Activated T-cell treated with anti-CD3 and anti-CD28 coated beads, Interleukin-2, amount 50 U/mL, for 72 hours (primary cell): ENCODE results near the gene IGF2BP3. TPM values are rescaled to one million over a fixed set of nuclear protein-coding genes. Genes with fewer than 3 reads are reported as not detected.

Source experiments
- ATAC-seq, 2 donors: fragments of 150-1000 bp; cut with Tn5 transposase; replicated peaks in 1 of 2; 2 replicates each; pipeline ENCODE4 v1.10.0; 2021; ENCODE audit warnings: moderate library complexity in 2 of 2, mild to moderate bottlenecking in 1 of 2
- DNase-seq, 2 donors: peaks; one replicate each; pipeline ENCODE4 v3.0.0; 2021 to 2022; ENCODE audit warnings: mixed read lengths in 1 of 2
- H3K27ac Mint-ChIP-seq: one replicate; pipeline ENCODE4 v1.8.0; 2022; ENCODE audit warnings: mild to moderate bottlenecking, moderate library complexity, mixed read lengths
- H3K27me3 Mint-ChIP-seq: one replicate; pipeline ENCODE4 v1.8.0; 2022; ENCODE audit warnings: low read depth, mixed read lengths
- H3K36me3 Mint-ChIP-seq, 2 donors: one replicate each; pipeline ENCODE4 v1.8.0; 2022; ENCODE audit warnings: mixed read lengths in 2 of 2, mild to moderate bottlenecking in 1 of 2; ENCODE audit not compliant: insufficient read depth in 2 of 2
- H3K4me1 Mint-ChIP-seq: one replicate; pipeline ENCODE4 v1.8.0; 2022; ENCODE audit warnings: low read depth, mixed read lengths
- H3K4me3 Mint-ChIP-seq, 2 donors: one replicate each; pipeline ENCODE4 v1.8.0; 2022; ENCODE audit warnings: mild to moderate bottlenecking in 2 of 2, mixed read lengths in 2 of 2, moderate library complexity in 2 of 2
- H3K9me3 Mint-ChIP-seq, 2 donors: one replicate each; pipeline ENCODE4 v1.8.0; 2022; ENCODE audit warnings: mixed read lengths in 2 of 2
- total RNA-seq, 2 donors: library from RNA; stranded (reverse); gene quantifications; one replicate each; pipeline ENCODE4 v1.2.3, GENCODE V29; 2022

Gene IGF2BP3
- total RNA-seq, 2 donors from 2014 or later = 2.0 to 2.6 TPM

GRCh38 chr7:23378996-23379395, 91.3 kb downstream of the IGF2BP3 start:
- DNase-seq (no peak), ATAC-seq (no peak)
- H3K4me3 Mint-ChIP-seq = no peak overlapping the region
- no peaks in the 10 kb centered on the region for H3K9me3 Mint-ChIP-seq
- no peak overlapping the region for H3K27ac Mint-ChIP-seq
- H3K4me1 Mint-ChIP-seq = peaks cover 28% of the 10 kb centered on the region
- H3K36me3 Mint-ChIP-seq = peaks cover 0 to 1% of the 10 kb centered on the region in 2 donors
- H3K27me3 Mint-ChIP-seq = peaks cover 13% of the 10 kb centered on the region

DNA sequence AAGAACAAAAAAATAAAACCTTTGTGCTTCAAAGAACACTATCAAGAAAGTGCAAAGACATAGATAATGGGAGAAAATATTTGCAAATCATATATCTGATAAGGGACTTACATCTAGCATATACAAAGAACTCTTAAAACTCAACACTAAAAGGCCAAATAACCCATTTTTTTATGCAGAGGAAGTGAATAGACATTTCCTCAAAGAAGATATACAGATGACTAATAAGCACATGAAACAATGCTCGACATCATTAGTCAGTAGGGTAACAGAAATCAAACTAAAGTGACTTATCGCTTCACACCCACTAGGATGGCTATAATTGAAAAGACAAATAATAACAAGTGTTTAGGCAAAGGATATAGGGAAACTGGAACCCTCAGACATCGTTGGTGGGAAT, 93.2 kb downstream of the IGF2BP3 start:
- H3K4me3 Mint-ChIP-seq = peak overlapping the region; percentile 22 to 53
- H3K27me3 Mint-ChIP-seq = peaks cover 5% of the 10 kb centered on the region
- H3K9me3 Mint-ChIP-seq = no peaks in the 10 kb centered on the region
- peaks cover 47% of the 10 kb centered on the region for H3K4me1 Mint-ChIP-seq
- peaks cover 0 to 1% of the 10 kb centered on the region in 2 donors for H3K36me3 Mint-ChIP-seq
- ATAC-seq (peak; percentile 51 to 53), DNase-seq (no peak)
- H3K27ac Mint-ChIP-seq = peak overlapping the region; percentile 90

- peaks cover 73% of the 10 kb centered on the region for H3K4me1 Mint-ChIP-seq
- peaks cover 0 to 1% of the 10 kb centered on the region in 2 donors for H3K36me3 Mint-ChIP-seq
- peaks cover 11% of the 10 kb centered on the region for H3K27me3 Mint-ChIP-seq
- DNase-seq (peak; percentile 66 to 81), ATAC-seq (peak; percentile 81 to 85)
- H3K4me3 Mint-ChIP-seq = peak overlapping the region; percentile 44 to 79
- peak overlapping the region; percentile 99 for H3K27ac Mint-ChIP-seq
- no peaks in the 10 kb centered on the region for H3K9me3 Mint-ChIP-seq
These were observed 96.9 kb downstream of the IGF2BP3 start for GRCh38 chr7:23373151-23374004.

DNA sequence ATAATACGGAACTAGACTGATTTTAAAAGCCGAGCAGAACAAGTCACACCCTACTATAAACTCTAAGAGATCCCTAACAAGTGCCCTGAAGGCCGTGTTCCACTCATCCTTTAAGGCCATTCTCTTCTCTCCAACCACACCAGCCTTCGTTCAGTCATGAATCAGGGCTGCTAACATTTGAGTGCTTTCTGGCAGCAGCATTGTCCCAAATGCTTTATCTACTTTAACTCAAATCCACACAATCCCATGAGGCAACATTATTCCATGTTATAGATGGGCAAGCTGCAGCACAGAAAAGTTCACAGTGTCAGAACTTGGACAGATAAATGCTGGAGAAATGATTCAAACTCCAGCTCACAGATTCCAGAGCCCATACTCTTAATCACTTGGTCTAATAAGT, 97.7 kb downstream of the IGF2BP3 start:
- Mint-ChIP-seq H3K4me1 (peaks cover 77% of the 10 kb centered on the region), H3K27me3 (peaks cover 11% of the 10 kb centered on the region), H3K36me3 (peaks cover 0 to 1% of the 10 kb centered on the region in 2 donors), H3K27ac (peak overlapping the region; percentile 99), H3K9me3 (no peaks in the 10 kb centered on the region), H3K4me3 (peak overlapping the region; percentile 44 to 79)
- ATAC-seq (peak in 1 of 2 donors; percentile 0), DNase-seq (no peak)

DNA sequence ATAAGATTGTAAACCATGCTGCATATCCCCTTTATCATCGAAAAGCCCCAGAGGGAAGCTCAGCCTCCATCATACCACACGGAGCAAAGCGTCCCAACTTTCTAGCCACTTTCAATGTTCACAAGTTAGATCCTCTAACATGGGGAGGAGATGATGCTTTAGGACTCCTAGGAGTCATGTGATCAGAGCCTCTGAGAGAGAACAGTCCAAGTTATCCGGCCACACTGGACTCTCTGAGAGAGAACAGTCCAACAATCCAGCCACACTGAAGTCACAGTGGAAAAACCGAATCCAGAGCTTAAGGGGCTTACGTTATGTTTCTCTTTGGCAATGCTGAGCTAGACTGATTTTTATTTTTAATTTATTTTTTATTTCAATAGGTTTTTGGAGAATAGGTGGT, 98.6 kb downstream of the IGF2BP3 start:
- Mint-ChIP-seq H3K27me3 (peaks cover 11% of the 10 kb centered on the region), H3K9me3 (no peaks in the 10 kb centered on the region), H3K36me3 (no peaks in the 10 kb centered on the region), H3K4me3 (no peak overlapping the region), H3K4me1 (peaks cover 72% of the 10 kb centered on the region), H3K27ac (no peak overlapping the region)
- DNase-seq = no peak
- no peak for ATAC-seq

GRCh38 chr7:23369695-23370404, 100.4 kb downstream of the IGF2BP3 start:
- H3K27me3 Mint-ChIP-seq = peaks cover 11% of the 10 kb centered on the region
- no peak for DNase-seq
- H3K9me3 Mint-ChIP-seq = no peaks in the 10 kb centered on the region
- no peak overlapping the region for H3K27ac Mint-ChIP-seq
- no peaks in the 10 kb centered on the region for H3K36me3 Mint-ChIP-seq
- peaks cover 63% of the 10 kb centered on the region for H3K4me1 Mint-ChIP-seq
- ATAC-seq = no peak
- no peak overlapping the region for H3K4me3 Mint-ChIP-seq

- DNase-seq (no peak), ATAC-seq (no peak)
- no peak overlapping the region for H3K27ac Mint-ChIP-seq
- peaks cover 11% of the 10 kb centered on the region for H3K27me3 Mint-ChIP-seq
- H3K4me1 Mint-ChIP-seq = peaks cover 63% of the 10 kb centered on the region
- no peaks in the 10 kb centered on the region for H3K9me3 Mint-ChIP-seq
- H3K4me3 Mint-ChIP-seq = no peak overlapping the region
- H3K36me3 Mint-ChIP-seq = no peaks in the 10 kb centered on the region
These were observed 101.2 kb downstream of the IGF2BP3 start for GRCh38 chr7:23369100-23369499.

DNA sequence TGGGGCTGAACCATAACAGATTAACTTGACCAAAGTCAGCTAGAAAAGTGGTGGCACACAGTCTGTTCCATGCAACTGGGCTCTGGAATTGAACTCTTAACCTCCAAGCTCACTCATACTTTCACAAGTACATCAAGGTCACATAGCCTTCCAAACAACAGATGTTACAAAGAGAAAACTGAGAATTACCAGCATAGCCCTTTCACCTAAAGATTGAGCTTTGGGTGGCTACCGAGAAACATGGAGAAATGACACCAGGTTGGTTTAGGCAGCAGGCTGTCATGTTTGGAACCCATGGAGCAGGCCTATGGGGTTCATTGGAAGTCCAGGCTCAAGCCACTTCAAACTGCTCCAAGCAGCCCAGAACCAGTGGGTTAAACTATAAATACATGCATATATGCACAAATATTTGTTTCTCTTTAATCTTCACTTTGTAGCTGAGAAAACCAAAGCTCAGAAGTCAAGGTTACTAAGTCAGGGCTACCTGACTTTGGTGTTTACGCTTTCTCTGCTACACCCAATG, 112.1 kb downstream of the IGF2BP3 start:
- ATAC-seq = no peak

GRCh38 chr7:23357190-23358093, 112.8 kb downstream of the IGF2BP3 start:
- H3K4me3 Mint-ChIP-seq = peak overlapping the region; percentile 68 to 81
- peaks cover 34% of the 10 kb centered on the region for H3K27me3 Mint-ChIP-seq
- no peak overlapping the region for H3K27ac Mint-ChIP-seq
- ATAC-seq = peak; percentile 50 to 55
- peaks cover 42% of the 10 kb centered on the region for H3K4me1 Mint-ChIP-seq
- peaks cover 0 to 3% of the 10 kb centered on the region in 2 donors for H3K36me3 Mint-ChIP-seq
- H3K9me3 Mint-ChIP-seq = no peaks in the 10 kb centered on the region
- no peak for DNase-seq

More for the DNA sequence above, 112.1 kb downstream of the IGF2BP3 start:
- H3K27ac Mint-ChIP-seq = no peak overlapping the region
- H3K9me3 Mint-ChIP-seq = no peaks in the 10 kb centered on the region
- no peak for DNase-seq
- H3K4me1 Mint-ChIP-seq = peaks cover 38% of the 10 kb centered on the region
- peaks cover 0 to 3% of the 10 kb centered on the region in 2 donors for H3K36me3 Mint-ChIP-seq
- no peak overlapping the region for H3K4me3 Mint-ChIP-seq
- H3K27me3 Mint-ChIP-seq = peaks cover 29% of the 10 kb centered on the region

- Mint-ChIP-seq H3K4me1 (peaks cover 45% of the 10 kb centered on the region), H3K27ac (no peak overlapping the region)
These were observed 113.6 kb downstream of the IGF2BP3 start for GRCh38 chr7:23356726-23357125.

GRCh38 chr7:23356168-23356567, 114.1 kb downstream of the IGF2BP3 start:
- DNase-seq (no peak), ATAC-seq (no peak)
- Mint-ChIP-seq H3K9me3 (no peaks in the 10 kb centered on the region), H3K36me3 (peaks cover 0 to 3% of the 10 kb centered on the region in 2 donors), H3K4me3 (no peak overlapping the region), H3K27me3 (peaks cover 34% of the 10 kb centered on the region), H3K27ac (no peak overlapping the region), H3K4me1 (peaks cover 50% of the 10 kb centered on the region)

More at GRCh38 chr7:23356726-23357125, 113.6 kb downstream of the IGF2BP3 start:
- peak overlapping the region; percentile 52 to 68 for H3K4me3 Mint-ChIP-seq
- ATAC-seq = peak; percentile 96 to 97
- peaks cover 0 to 3% of the 10 kb centered on the region in 2 donors for H3K36me3 Mint-ChIP-seq
- peak; percentile 23 to 34 for DNase-seq
- no peaks in the 10 kb centered on the region for H3K9me3 Mint-ChIP-seq
- peaks cover 34% of the 10 kb centered on the region for H3K27me3 Mint-ChIP-seq

- Mint-ChIP-seq H3K27me3 (peaks cover 40% of the 10 kb centered on the region), H3K4me1 (peaks cover 48% of the 10 kb centered on the region), H3K36me3 (no peaks in the 10 kb centered on the region), H3K9me3 (no peaks in the 10 kb centered on the region), H3K27ac (no peak overlapping the region), H3K4me3 (no peak overlapping the region)
- DNase-seq = no peak
- ATAC-seq = no peak
These were observed 117.1 kb downstream of the IGF2BP3 start for GRCh38 chr7:23353172-23353571.
